Fibroblast of mammary gland (primary cell): ENCODE results near the gene PLCH2.

Experiments
- DNase-seq: peaks from one replicate; pipeline ENCODE4 v3.0.0-alpha.2; 2010; ENCODE audit warnings: low read depth
- H3K4me3 ChIP-seq: 2 replicates; pipeline ENCODE4 v1.5.1; 2011; ENCODE audit warnings: low read depth, mild to moderate bottlenecking, low read length, moderate library complexity; ENCODE audit not compliant: control insufficient read depth
- CTCF ChIP-seq: conservative IDR thresholded peaks from 2 replicates; pipeline ENCODE4 v1.5.1; 2011; ENCODE audit warnings: low read depth, low read length, inconsistent platforms; ENCODE audit not compliant: control insufficient read depth, insufficient read depth

The PLCH2 gene

GRCh38 chr1:2471159-2471471 is 5.0 kb upstream of the PLCH2 start:
- DNase-seq: no peak
- no peak overlapping the region for H3K4me3 ChIP-seq
- no peak for TF ChIP-seq CTCF

- no peak for DNase-seq
- no peak overlapping the region for H3K4me3 ChIP-seq
- TF ChIP-seq CTCF: no peak
Measured at GRCh38 chr1:2471587-2472001, 4.5 kb upstream of the PLCH2 start.

GRCh38 chr1:2472109-2472508 is 4.0 kb upstream of the PLCH2 start:
- DNase-seq: no peak
- H3K4me3 ChIP-seq: no peak overlapping the region
- TF ChIP-seq CTCF: no peak

GRCh38 chr1:2472561-2473177 is 3.4 kb upstream of the PLCH2 start:
- DNase-seq: no peak
- TF ChIP-seq CTCF: no peak
- H3K4me3 ChIP-seq: no peak overlapping the region

- H3K4me3 ChIP-seq: no peak overlapping the region
- no peak for DNase-seq
- no peak for TF ChIP-seq CTCF
Measured at GRCh38 chr1:2473198-2473597, 2.9 kb upstream of the PLCH2 start.

- no peak overlapping the region for H3K4me3 ChIP-seq
- no peak for DNase-seq
- TF ChIP-seq CTCF: no peak
Measured at GRCh38 chr1:2474104-2474844, 1.8 kb upstream of the PLCH2 start.

- H3K4me3 ChIP-seq: no peak overlapping the region
- no peak for TF ChIP-seq CTCF
- DNase-seq: no peak
Measured at GRCh38 chr1:2474933-2475371, 1.1 kb upstream of the PLCH2 start.
